Activated CD8-positive, alpha-beta memory T cell treated with anti-CD3 and anti-CD28 coated beads, Interleukin-2, amount 50 U/mL, for 48 hours (primary cell): ENCODE measurements around the gene CCL19.
"Not testable (repeated sequence)": the region's sequence is repeated elsewhere in the genome, so short reads cannot be mapped to it uniquely, and the experiment has no call there.

Source experiments
- DNase-seq: peaks from one replicate; pipeline ENCODE4 v3.0.0-alpha.2; 2020

The CCL19 gene

DNA sequence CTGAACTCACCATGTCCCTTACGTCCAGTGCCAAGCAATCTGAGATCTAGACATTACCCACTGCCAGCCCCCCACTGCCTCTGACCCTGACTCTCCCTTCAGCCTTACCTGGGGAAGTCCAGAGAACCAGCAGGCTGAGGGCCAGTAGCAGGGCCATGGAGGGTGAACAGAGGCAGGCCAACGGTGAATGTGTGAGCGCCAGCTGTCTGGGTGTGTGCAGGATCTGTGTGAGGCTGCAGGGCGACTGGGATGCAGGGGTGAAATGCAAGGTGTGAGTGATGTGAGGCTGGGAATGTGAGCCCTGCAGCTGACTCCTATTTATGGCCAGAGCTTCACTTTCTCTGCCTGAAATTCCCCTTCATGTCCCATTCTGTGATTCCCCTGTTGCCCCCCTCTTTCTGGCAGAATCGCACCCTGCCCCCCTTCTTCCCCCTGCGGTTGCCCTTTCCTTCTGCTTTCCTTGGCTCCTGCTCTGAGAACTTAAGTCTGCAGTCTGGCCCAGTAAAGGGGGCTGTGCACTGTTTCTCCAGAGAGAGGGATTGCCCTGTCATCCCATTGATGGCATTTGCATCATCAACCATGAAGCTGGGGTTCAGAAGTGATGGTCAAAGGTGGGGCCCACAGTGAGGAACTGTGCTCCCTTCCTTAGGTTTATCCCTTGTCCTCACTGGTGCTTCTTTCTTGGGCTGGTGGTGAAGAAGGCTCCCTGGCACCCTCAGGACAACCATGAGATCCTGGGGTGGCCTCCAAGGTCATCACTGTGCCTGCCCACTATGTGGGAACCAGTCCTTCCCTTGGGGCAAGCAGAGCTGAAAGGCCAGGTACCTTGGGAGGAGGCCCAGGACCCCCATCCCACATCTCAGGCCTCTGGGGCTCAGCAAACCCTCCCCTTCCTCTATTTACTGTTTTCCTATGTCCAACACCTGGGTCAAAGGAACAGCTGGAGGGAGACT lies at the start of gene CCL19:
Gene CCL19 (minus strand): TSS at position 294 of the 953 bp plus-strand sequence. CDS start 137 bp downstream, at position 157.
- DNase-seq: no peak

DNA sequence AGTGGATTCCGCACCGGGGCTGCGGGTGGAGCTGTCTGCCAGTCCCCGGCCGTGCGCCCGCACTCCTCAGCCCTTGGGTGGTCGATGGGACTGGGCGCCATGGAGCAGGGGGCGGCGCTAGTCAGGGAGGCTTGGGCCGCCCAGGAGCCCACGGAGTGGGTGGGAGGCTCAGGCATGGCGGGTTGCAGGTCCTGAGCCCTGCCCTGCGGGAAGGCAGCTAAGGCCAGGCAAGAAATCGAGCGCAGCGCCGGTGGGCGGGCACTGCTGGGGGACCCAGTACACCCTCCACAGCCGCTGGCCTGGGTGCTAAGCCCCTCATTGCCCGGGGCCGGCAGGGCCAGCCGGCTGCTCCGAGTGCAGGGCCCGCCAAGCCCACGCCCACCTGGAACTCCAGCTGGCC lies 49.1 kb upstream of the CCL19 start:
- DNase-seq: not testable (repeated sequence)

DNA sequence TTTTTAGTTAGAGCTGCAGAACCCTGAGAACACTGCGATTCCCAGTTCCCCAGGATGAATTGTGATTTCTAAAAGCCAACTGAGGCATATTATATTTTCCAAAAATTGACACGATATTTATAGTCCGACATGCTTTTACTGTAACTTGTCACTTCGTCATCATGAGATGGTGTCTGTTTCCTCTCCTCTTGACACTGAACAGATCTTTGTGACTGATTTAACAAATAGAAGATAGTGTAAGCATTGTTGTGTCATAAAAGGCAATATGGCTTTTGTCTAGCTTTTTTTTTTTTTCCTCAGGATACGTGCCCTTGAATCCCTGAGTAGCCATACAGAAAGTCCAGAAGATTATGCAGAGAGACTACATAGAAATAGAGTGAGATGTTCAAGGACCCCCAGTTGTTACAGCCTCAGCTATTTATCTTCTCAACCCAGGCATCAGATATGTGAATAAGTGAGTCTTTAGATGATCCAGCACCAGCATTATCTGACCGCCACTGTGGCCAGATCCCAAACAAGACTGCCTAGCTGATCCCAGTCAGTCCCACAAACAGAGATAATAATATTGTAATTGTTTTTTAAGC lies 46.7 kb upstream of the CCL19 start:
- DNase-seq: no peak

DNA sequence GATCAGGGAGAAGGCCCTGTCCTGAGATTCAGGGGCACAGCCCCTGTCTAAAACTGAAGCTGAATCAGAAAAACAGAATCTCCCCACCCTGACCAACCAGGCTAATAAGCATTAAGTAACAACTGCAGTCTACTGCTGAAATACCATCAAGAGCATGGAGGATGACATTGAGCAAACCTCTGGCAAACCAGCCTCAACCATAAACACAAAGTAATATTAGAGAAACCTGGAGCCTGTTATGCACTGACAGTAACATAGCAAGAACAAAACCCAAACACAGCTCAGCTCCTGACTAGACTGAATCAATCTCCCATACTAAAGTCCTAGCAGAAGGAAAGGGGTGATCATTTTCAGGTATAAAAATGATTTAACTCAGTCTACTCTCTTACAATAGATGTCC lies 43.6 kb upstream of the CCL19 start:
- no peak for DNase-seq

DNA sequence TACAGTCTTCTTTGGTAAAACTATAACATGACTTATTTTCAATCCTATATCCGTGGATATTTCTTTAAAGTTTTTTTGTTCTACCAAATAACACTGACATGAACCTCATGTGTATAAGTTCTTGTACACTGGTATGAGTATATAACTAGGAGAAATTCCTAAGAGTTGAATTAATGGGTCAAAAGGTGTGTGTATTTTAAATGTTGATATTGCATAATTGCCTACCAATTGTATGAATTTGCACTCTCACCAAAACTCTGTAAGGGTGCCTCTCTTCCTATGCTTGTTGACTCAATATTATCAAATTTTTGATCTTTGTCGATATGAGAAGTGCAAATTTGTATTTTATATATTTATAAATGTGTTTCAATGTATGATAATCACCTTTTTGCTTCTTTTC lies 41.8 kb upstream of the CCL19 start:
- no peak for DNase-seq

DNA sequence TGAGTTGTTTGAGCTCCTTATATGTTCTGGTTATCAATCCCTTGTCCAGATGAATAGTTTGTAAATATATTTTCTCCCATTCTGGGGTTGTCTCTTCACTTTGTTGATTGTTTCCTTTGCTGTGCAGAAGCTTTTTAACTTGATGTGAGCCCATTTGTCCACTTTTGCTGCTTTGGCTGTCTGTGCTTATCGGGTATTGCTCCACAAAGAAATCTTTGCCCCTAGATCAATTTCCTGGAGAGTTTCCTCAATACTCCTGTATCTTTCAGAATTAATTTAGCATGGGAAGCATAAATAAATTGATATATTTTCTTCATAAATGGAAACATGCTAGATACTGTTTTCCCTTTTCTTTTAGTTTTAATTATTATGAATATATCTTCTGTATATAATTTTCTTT lies 41.4 kb upstream of the CCL19 start:
- no peak for DNase-seq

DNA sequence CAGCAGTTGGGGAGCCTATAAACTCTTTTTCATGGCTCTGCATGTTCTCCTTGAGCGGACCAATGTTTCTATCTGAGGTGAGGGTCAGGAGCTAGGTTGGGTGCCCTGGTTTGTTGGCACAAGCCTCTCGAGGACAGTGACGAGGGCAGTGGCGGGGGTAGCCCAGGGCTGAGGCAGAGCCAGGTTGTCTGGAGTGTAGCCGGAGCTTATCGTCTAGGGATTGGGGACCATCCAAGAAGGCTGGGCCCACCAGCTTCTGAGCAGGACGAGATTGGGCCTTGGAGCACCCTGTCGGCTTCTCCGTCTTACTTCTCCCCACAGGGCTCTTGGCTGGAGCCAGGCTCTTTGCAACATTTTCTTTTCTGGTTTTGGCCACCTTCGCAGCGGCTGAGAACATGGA lies 32.1 kb upstream of the CCL19 start:
- no peak for DNase-seq

DNA sequence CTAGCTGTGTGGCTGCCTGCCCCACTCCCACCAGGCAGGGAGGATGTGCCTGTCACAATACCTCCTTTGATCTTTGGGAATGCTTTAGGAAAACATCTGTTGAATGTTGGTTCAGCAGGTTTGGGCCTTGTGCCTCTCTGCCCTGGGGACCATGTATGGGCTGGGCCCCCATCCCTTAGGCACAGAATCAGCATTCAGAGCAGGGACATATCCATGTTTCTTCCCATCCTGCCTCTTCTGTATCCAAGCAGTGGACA lies 28.6 kb upstream of the CCL19 start:
- DNase-seq: not testable (repeated sequence)

DNA sequence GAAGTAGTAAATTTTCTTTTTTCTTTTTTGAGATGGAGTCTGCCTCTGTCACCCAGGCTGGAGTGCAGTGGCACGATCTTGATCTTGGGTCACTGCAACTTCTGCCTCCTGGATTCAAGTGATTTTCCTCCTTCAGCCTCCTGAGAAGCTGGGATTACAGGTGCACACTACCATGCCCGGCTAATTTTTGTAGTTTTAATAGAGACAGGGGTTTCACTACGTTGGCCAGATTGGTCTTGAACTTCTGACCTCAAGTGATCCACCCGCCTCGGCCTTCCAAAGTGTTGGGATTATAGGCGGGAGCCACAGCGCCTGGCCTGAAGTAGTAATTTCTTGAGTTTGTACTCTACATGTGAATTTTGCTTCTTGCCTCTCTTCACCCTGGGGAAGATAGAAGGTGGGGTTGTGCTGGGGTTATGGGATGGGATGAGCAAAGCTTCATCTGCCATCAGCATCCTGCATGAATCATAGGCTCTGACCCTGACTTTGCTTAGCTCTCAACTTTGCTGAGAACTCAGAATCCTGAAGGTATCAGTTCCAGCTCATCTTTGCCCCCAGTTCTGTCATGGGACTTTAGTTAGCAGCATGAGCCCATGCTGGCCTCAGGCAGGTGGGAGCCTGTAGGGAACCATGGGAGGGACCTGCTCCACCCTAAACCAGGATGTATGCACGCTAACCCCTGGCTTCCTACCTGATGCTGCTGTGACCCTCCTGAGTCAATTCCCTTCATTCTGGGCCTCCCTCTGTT lies 28.1 kb upstream of the CCL19 start:
- DNase-seq: no peak

DNA sequence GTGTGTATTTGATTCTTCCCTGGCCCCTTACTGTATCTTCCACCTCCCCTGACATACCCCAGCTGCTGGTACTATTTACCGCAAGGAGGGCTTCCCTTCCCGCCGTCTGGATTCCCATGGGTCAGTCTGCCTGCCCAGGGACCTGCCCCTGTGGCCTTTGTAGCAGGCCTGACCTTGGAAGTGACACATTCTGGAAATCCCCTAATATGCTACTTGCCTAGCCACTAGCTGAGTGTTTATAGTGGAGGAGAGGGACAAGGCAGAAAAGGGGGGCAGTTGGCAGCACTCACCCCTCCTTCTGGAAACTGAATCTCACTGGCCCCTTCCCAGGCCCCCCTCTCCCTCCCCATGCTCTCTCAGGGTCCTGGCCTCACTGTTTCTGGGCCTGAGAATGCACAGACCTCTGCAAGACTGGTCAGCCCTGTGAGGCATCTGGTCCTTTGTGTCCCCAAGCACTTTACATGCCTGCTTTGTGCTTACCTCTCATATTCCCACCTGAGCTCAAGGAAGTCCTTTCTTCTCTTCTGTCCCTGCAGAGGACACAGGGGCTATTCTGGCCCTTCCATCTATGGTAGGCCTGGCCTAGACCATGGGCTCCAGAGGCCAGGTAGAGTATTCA lies 27.0 kb upstream of the CCL19 start:
- DNase-seq: no peak

DNA sequence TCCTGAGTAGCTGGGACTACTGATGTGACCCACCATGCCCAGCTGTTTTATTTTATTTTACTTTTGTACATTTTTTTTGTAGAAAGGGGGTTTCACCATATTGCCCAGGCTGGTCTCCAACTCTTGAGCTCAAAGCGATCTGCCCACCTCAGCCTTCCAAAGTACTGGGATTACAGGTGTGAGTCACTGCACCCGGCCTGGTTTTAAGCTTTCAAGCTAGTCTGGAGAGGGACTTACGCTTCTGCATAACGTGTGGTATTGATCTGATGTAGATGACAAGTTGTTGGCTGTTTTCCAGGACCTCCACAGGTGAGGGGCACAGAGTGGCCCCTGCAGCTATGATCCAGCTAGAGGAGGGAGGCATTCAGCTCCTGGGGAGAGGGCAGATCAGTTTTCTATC lies 25.6 kb upstream of the CCL19 start:
- DNase-seq: no peak

DNA sequence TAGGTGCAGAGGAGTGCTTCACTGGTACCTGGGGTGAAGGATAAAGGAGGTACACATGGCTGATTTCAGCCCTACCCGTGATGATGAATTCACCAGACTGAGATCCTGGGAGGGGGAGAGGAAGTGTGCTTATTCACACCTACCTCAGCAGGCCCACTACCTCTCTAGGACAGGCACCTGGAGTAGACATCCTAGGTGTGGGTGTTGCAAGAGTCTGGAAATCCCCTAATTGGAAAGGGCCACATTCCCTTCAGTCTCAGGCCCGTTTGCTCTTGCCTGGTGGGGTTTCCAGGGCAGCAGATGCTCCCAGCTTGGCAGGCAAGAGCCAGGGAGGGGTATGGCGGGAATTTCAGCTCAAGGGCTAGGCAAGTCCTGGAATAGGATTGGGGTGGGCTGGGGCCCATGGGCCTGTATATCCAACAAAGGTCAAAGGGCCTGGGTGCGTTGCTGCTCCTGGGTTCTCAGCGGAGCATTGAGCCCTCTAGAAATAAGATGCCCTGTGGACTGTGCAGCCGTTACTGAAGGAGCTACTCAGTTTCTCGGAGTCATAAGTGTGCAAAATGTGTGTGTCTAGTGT lies 24.7 kb upstream of the CCL19 start:
- no peak for DNase-seq

DNA sequence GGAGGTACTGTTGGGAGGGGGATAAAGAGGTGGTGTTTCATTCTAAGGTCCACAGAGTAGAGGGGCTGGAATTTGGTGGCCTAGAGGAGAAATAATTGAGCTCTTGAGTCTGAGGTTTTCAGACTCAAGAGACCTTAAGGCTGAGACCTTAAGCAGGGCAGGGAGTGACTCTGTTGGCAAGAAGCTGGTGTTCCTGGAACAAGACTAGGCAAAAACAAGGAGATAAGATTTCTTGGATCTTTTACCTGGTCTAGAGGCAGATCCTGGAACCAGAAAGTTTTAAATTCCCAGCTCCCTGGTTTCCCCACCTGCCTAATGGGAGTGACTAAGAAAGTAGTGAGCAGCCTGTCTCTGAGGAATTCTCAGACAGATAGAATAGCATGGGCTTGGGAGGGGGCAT lies 22.9 kb upstream of the CCL19 start:
- DNase-seq: no peak

DNA sequence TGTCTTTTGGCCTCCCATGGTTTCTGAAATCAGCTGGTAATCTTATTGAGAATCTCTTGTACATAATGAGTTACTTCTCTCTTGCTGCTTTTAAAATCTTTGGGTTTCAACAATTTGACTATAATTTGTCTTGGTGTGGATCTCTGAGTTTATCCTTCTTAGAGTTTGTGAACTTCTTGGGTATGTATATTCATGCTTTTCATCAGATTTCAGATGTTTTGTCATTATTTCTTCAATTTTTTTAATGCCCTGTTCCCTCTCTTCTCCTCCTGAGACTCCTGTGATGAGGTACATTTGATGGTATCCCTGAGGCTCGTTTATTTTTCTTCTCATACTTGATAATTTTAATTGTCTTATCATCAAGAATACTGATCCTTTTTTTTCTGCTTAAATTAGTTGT lies 21.1 kb upstream of the CCL19 start:
- no peak for DNase-seq

DNA sequence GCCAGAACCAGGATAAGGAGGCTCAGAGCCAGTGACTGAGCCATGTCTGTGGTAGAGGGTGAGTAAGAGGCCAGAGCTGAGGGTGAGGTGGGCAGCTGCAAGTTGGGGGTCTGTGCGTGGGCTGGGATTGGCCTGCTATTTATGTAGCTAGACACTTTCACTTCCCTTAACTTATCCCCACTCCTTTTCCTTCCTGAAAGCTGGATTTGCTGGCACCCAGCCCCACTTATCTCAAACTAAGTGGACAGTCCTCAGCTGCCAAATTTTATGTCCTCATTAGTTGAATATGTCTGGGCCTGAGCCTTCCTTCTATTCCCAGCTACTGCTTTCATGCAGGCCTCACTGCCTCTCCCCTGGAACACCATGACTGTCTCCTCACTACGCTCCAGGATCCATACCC lies 18.9 kb upstream of the CCL19 start, which contains the start of gene CCL21:
Gene CCL21 (minus strand): TSS at position 114 of the 400 bp plus-strand sequence. CDS start 70 bp downstream, at position 44.
- no peak for DNase-seq

DNA sequence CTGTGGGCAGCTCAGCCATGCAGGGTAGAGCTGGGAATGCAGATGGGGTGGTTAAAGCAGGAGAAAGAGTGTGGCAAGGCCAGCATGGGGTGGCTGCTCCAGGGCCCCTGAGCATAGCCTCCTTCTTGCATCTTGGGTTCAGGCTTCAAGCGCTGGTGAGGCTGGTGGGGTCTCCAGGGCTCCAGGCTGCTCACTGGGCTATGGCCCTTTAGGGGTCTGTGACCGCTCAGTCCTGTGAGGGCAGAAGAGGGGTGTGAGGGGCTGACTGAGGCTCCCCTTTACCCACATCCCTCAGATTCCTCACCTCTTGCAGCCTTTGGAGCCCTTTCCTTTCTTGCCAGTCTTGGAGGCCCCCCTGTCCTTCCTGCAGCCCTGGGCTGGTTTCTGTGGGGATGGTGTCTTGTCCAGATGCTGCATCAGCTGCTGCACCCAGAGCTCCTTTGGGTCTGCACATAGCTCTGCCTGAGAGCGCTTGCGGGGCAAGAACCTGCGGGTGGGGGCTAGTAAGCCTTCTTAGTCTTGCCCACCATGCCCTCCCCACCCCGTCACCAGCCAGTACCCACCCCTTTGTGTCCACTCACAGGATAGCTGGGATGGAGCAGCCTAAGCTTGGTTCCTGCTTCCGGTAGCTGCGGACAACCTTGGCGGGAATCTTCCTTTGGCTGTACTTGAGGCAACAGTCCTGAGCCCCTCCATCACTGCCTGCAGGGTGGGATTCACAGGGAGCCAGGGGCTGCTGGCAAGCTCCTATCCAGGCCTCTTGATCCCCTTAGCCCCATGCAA lies 18.3 kb upstream of the CCL19 start:
- DNase-seq: no peak

DNA sequence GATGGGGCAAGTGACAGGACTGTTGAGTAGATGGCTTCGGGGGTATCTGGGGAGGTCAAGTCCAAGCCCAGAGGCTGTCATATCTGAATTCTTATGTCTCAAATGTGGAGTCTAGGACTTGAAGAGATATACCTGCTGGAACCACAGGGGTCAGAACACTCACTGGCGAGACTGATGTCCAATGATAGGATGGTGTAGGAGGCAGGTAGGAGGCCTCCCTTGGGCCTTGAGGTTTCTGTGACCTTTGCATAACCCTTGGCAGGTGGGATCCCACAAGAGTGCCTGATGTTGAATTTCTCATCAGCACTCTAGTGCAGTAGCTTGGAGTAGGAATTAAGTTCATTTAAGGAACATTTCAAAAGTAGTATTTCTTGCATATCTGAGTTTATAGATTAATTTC lies 16.1 kb upstream of the CCL19 start:
- DNase-seq: no peak

DNA sequence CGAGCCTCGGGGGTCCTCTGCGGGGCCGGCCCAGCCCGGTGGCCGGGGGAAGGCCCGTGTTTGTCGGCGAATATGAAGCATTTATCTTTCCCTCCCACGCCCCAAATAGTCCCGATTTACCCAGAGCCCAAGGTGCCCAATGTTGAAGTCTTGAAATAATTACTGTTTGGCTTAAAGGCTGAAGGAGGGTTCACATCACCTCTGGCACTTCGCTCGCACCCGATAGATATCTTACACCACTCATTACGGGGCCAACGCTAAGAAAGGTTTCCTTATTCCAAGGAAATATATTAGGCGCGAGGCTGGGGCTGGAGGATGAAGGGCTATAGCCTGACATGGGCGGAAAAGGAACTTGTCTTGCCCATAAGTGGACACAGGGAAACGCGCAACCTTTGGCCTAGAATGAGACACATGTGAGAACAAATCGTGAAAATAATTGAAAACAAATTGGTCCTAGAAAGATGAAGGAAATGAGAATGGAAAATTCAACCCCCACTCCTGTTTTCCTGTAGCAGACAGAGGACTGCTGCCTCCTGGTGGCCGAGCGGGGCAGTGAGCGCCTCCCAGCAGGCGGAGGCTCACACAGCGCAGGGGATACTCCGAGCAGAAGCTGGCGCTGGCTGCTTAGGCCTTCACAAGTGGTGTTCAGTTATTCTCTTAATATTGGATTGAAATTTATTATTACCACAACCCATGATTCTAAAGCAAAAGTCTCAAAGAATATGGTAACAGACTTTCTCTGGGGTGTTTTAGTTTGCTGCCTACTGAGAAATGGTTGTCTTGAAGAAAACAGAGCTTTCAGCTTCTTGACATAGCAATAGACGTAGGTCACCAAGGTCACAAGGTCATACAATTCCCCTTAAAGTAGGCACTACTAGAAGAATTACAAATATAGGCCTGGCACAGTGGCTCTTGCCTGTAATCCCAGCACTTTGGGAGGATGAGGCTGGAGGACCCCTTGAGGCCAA lies 11.0 kb upstream of the CCL19 start:
- peak; percentile 91 for DNase-seq

DNA sequence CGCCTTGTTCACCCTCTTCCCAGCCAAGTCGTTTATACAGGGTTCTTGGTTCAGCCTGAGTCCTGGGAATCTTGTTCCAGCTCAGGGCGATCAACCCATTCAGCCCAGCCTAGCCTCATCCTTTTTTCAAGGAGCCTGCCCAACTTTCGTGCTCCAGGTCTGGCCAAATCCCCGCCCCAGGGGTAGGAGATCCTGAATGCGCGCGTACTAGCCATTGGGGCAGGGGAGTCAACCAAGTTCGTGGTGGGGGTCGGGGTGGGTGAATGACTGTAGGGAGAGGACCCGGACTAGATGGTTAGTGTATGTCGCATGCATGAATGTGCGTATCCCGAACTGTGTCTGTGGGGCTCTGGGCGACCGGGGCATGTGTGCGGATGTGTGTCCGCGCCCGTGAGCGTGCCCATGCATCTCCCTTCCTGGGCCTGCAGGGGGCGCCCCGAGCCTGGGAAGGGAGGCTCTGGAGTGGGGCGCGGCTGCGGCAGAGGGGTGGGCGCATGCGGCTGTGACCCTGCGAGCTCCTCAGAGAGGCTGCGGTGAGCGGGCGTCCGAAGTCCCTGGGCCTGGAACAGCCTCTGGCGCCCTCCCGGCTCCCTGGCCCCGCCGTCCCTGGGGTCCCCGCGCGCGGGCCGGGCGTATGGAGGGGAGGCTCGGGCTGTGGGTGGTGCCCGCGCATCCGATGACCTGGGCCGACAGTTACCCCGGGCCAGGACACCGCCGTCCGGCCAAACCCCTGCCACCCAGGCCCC lies 10.1 kb upstream of the CCL19 start:
- peak; percentile 94 for DNase-seq

DNA sequence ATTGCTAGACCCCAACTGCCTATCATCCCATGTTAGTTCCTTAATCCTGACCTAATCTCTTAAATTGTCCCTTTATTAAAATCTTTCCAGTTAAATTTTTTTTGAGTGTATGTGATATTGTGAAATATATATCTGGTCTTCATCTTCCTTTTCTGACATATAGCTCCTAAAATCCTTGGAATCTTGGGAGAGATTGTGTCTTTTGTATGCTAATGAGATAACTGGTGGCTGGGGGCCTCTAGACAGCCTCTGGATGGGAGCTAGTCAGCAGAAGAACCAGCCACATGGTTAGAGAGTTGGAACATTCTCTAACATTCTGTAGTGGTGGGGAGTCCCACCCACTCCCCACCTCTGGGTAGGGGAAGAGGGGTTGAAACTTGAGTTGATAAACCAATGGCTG lies 3.7 kb upstream of the CCL19 start:
- no peak for DNase-seq
